Right lobe of liver (tissue), 6 donors: Measurements from ENCODE around the gene APOL2. TPM values are rescaled to one million over a fixed set of nuclear protein-coding genes. Genes with fewer than 3 reads are reported as not detected.

ENCODE experiments used
- ATAC-seq, 4 donors: fragments of 200-7000 bp; cut with Tn5 transposase; one replicate each; pipeline ENCODE4 v1.9.1; 2020; ENCODE audit warnings: mild to moderate bottlenecking in 4 of 4, moderate library complexity in 4 of 4
- DNase-seq, 3 donors: peaks; one replicate each; pipeline ENCODE4 v3.0.0-alpha.2; 2020
- H3K27ac ChIP-seq, 3 donors: fragments of 200-600 bp; one replicate each; pipeline ENCODE4 v1.8.0; 2022
- H3K27me3 ChIP-seq, 2 donors: fragments of 200-600 bp; one replicate each; pipeline ENCODE4 v1.8.0; 2022
- H3K36me3 ChIP-seq, 4 donors: fragments of 200-600 bp; sonication (generic) in 1 of 4; one replicate each; pipeline versions ENCODE4 v1.5.1 to v1.8.0; 2017 to 2022; ENCODE audit warnings: control low read depth in 1 of 4
- H3K4me1 ChIP-seq, 4 donors: fragments of 200-600 bp; sonication (generic) in 1 of 4; one replicate each; pipeline versions ENCODE4 v1.5.1 to v1.8.0; 2017 to 2022; ENCODE audit warnings: control low read depth in 1 of 4
- H3K4me3 ChIP-seq, 3 donors: fragments of 200-600 bp; one replicate each; pipeline ENCODE4 v1.8.0; 2022
- H3K9me3 ChIP-seq, 4 donors: fragments of 200-600 bp; sonication (generic) in 1 of 4; one replicate each; pipeline versions ENCODE4 v1.5.1 to v1.8.0; 2017 to 2022; ENCODE audit warnings: control low read depth in 1 of 4
- CTCF ChIP-seq, 4 donors: fragments of 200-600 bp in 3 of 4; fragments of 450-650 bp in 1 of 4; IDR thresholded peaks; one replicate each; pipeline versions ENCODE4 v1.5.1 to v1.8.0; 2016 to 2022; ENCODE audit warnings: antibody characterized with exemption in 4 of 4, mild to moderate bottlenecking in 2 of 4
- POLR2A ChIP-seq: fragments of 450-650 bp; IDR thresholded peaks from one replicate; pipeline ENCODE4 v1.6.1; 2017; ENCODE audit warnings: antibody characterized with exemption, mild to moderate bottlenecking
- WGBS: methylation state at CpG from one replicate; pipeline ENCODE4 v1.1.6; 2018; ENCODE audit warnings: low coverage, low lambda C conversion rate; ENCODE audit not compliant: insufficient coverage; ENCODE audit errors: missing lambda C conversion rate; 5-methylcytosine and 5-hydroxymethylcytosine counted together
- intact Hi-C, 2 donors: fragments of 100-400 bp; cut with DNase I; formaldehyde crosslinking; loops; one replicate each; pipeline versions ENCODE4 v1.11.2 to v1.14.1; 2022
- long read RNA-seq: library from polyadenylated mRNA; unstranded; transcript quantifications from one replicate; pipeline ENCODE4 v2.0.0, GENCODE V29; 2019
- total RNA-seq, 6 experiments: library from RNA; depleted of rRNA in 2 of 6; stranded (reverse); fragments of >200 nt in 2 of 6; fragmentation: NEBNext Ultra II Directional in 3 of 6; extraction: Animal tissue kit (Norgen Biotek cat#: 25700) in 3 of 6; gene quantifications; one replicate each; pipeline versions ENCODE4 v1.1.0 to v1.2.4, GENCODE V29; 2016 to 2023
- donor health status: DM: no; HTN: yes; CAD: no.
- donor health status: DM: no; HTN: no; CAD: no.
- donor health status: DM: no; HTN: no; CAD: no.
- donor health status: DM: no; HTN: yes; CAD: no.
- donor health status: DM: no; HTN: yes; CAD: no.

Gene APOL2
- 100 to 1,000 TPM in 1 of 6 experiments, 10 to 100 TPM in 5; 40.8 to 121 (median 57.5) TPM for total RNA-seq
- long read RNA-seq, partial matches to known transcripts = 0 of 13 reads
- long read RNA-seq, other reads (novel, unspliced or antisense) = 11 of 13 reads

DNA sequence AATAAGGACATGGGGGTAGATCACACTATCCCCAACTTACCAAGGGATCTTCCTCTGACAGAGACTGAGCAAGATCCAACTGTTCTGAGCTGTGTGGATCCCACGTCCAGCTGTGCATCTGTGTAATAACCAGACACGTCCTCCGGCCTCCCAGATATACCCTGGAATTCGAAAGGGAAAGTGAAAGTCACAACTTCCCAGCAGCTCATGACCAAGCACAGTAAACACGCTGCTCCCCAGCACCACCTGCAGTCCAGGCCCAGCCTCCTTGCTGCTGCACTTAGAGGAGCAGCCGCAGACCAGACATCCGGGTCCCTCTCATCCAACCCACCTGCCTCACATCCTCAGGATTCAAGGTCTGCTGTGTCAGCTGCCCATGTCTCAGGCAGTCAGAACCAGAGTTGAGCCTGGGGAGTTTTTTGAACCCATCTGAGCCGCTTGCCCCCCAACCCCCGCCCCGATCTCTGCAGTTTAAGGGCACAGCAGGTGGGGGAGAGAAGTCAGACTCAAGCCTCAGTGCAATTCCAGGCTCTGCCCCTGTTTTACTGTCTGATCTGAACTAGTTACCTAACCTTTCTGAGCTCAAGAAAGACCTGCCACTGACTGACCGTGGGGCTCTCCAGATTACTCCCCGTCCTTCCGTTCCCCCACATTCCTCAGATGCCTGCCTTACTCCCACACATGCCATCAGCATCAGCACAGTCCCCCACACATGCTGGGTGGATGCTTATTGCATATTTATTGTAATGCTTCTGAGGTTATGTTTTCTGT is at the start of gene APOL2:
TSS of gene APOL2 (minus strand) at position 127 of the 771 bp plus-strand sequence. CDS start 6,365 bp downstream, outside the sequence.
- peak; percentile 91 to 97 (median 94) for ATAC-seq
- intact Hi-C loops = loop anchor here (10.0 kb wide), 1 partner anchor 45 kb away; no protein-coding TSS in a partner anchor
- 25% methylated on average over 10 of the region's 13 CpGs for WGBS
- H3K27ac ChIP-seq = peak within 1 kb of the TSS; percentile 78 to 95 (median 90)
- peak; percentile 91 for DNase-seq
- H3K36me3 ChIP-seq = no peaks in the 10 kb centered on the region
- H3K27me3 ChIP-seq = no peaks in the 10 kb centered on the region
- no peaks in the 10 kb centered on the region for H3K9me3 ChIP-seq
- peaks cover 0 to 22% (median 5%) of the 10 kb centered on the region in 4 donors for H3K4me1 ChIP-seq
- peak within 1 kb of the TSS; percentile 73 to 84 (median 78) for H3K4me3 ChIP-seq
- TF ChIP-seq CTCF (IDR thresholded peaks at IDR 0.05) (peak; percentile 60 to 76 (median 72)), POLR2A (peak; percentile 84)

- intact Hi-C loops = loop anchor here (5.0 to 10.0 kb wide), 3 partner anchors 54 to 141 kb away; partner anchors contain the start of gene APOL2 (in 2 of the 2)
- WGBS = 91% methylated on average over 10 of the region's 33 CpGs
- Histone ChIP-seq H3K36me3 (peaks cover 43 to 78% (median 60%) of the 10 kb centered on the region in 4 donors), H3K27ac (no peak overlapping the region), H3K4me3 (no peak overlapping the region), H3K4me1 (peaks cover 0 to 16% (median 8%) of the 10 kb centered on the region in 4 donors), H3K9me3 (no peaks in the 10 kb centered on the region), H3K27me3 (no peaks in the 10 kb centered on the region)
- DNase-seq (peak in 1 of 3 donors; percentile 18), ATAC-seq (no peak)
- TF ChIP-seq POLR2A = no peak
- TF ChIP-seq CTCF (IDR thresholded peaks at IDR 0.05) = no peak
Measured at GRCh38 chr22:36288571-36289405, 49.5 kb upstream of the APOL2 start.

DNA sequence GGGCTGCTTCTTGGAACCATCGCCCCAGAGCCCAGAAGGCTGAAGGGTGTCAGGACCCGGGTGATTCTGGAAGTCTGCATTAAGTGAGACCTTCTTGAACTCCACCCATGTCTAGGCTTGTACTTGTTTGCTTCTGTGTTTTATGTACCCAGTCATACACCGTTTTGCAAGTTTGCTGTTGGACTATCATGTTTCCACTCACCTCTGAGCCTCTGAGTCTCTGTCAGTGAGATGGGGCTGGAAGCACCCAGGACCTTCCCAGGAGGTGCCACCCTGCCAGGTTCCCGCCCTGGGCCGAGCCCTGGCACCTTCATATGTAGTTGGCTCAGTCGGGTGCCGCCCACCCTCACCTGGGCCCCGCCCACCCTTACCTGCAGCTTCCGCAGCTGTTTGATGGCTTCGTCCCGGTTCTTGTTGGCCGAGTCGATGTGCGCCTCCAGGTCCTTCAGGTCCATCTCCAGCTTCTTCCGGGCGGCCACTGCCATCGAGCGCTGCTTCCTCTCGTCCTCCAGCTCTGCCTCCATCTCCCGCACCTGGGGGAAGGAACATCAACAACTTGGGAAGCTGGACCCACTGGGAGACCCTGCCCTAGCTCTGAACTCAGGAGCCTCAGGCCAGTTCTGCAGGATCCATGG is 48.7 kb upstream of the APOL2 start:
- intact Hi-C loops = loop anchor here (5.0 to 10.0 kb wide), 3 partner anchors 53 to 141 kb away; partner anchors contain the start of gene APOL2 (in 2 of the 2)
- H3K27ac ChIP-seq = no peak overlapping the region

More for the DNA sequence above, 48.7 kb upstream of the APOL2 start:
- ATAC-seq (no peak), DNase-seq (peak in 1 of 3 donors; percentile 21)
- Histone ChIP-seq H3K36me3 (peaks cover 40 to 78% (median 58%) of the 10 kb centered on the region in 4 donors), H3K4me1 (peaks cover 0 to 16% (median 8%) of the 10 kb centered on the region in 4 donors), H3K4me3 (no peak overlapping the region), H3K27me3 (no peaks in the 10 kb centered on the region), H3K9me3 (no peaks in the 10 kb centered on the region)
- WGBS = 79% methylated on average over 15 of the region's 20 CpGs
- TF ChIP-seq CTCF (IDR thresholded peaks at IDR 0.05) (no peak), POLR2A (no peak)
